HG02798 (cell line): Measurements from ENCODE around the gene IDH3B.
A peak's percentile ranks its signal among the peaks of the same experiment; 100 is the strongest.
"Not testable (repeated sequence)": the region's sequence is repeated elsewhere in the genome, so short reads cannot be mapped to it uniquely, and the experiment has no call there.

Source experiments
- ATAC-seq: cut with Tn5 transposase; IDR thresholded peaks from one replicate; pipeline ENCODE4 v1.9.1; 2021; ENCODE audit warnings: mild to moderate bottlenecking; ENCODE audit not compliant: unreplicated experiment, poor library complexity

IDH3B gene

DNA sequence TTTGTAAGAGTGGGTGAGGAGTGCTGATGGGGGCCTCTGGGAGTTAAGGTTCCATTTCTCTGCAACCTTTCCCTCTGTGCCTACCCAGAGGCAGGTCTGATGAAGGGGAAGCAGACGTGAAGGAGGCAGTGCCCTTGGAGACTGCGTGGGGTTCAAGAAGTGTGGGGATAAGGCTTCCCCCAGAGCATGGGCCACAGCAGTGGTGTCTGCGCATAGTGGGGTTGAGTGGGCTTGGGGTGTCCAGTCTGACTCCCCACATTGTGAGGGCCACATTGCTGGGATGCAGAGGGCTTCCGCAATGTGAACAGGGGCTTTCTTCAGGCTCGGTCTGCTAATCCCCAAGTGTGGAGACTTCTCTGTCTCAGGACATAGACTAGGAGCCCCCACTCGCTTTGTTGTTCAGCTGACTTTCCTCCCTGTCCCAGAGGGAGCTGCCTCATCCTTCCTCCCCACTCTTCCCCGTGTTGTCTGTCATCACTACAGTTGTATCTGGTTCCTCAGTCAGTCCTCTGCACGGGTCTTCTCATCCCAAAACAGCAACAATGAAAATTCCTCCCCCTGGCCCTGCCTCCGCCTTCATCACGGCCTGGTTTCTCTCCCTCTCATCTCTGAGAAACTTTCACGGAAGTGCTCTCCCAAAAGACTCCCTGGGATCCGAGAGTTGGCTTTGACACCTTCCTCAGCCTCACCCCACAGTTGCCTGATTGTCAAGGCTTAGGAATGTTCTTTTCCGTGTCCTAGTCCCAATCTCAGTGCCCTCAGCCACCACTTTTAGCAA, 31.4 kb upstream of the IDH3B start:
- no peak for ATAC-seq

DNA sequence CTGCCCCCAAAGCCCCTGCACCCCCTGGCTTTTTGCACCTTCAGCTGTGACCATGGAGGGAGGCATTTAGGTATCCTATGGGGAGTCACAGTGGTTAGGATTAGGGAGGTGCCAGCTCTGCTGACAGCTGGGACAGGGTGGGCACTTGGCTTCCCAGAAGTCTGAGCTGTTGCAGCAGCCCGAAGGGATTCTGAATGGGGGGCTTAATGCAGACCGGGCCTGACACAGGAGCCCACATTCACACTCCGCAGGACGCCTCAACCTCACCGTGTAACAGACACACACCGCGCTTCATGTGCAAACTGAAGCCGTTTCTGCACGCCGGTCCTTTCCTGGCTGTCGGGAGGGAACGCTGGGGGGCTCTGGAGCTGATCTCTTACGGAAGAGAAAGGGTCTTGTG, 30.5 kb upstream of the IDH3B start:
- ATAC-seq, result no peak

GRCh38 chr20:2694008-2694471, 30.0 kb upstream of the IDH3B start:
- no peak for ATAC-seq

- ATAC-seq, result peak; percentile 30
Measured at GRCh38 chr20:2693286-2694007, 29.4 kb upstream of the IDH3B start.

GRCh38 chr20:2692886-2693285, 28.9 kb upstream of the IDH3B start:
- ATAC-seq, result peak; percentile 16

GRCh38 chr20:2692036-2692885, 28.2 kb upstream of the IDH3B start, which contains the start of gene EBF4:
TSS of gene EBF4 (plus strand) at chr20:2692780. CDS start at chr20:2693646, 866 bp downstream.
- ATAC-seq, result peak; percentile 27

DNA sequence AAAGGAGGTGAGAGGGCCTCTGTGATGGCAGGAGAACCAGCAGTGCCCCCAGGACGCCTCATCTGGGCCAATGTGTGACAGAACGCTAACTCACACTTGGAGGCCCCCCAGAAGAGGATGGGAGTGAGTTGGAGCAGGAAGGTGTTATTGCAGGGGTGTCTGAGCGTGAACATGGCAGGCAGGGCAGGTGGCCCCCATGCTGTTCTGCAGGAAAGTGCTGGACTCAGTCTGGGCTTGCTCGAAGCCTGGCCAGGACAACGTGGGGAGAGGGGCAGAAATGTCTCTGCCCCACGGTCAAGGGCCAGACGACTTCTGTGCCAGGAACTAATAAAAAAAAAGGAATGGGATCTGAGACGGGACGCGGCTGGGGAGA, 27.6 kb upstream of the IDH3B start:
- no peak for ATAC-seq

DNA sequence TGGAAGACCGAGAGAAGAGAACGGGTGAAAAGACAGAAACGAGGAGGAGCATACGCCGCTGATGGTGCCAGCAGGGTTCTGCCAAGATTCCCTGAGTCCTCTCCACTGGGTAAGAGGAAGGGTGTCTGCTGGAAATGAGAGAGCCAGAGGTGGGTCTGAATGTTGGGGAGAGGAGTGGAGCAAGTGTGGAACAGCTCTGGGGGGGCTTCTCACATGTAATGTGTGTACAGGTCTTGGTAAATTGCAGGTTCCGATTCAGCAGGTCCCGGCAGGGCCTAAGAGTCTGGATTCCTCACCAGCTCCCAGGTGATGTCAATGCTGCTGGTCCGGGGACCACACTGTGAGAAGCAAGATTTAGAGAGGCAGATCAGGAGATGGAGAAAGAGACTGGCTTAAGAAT, 27.1 kb upstream of the IDH3B start:
- no peak for ATAC-seq

DNA sequence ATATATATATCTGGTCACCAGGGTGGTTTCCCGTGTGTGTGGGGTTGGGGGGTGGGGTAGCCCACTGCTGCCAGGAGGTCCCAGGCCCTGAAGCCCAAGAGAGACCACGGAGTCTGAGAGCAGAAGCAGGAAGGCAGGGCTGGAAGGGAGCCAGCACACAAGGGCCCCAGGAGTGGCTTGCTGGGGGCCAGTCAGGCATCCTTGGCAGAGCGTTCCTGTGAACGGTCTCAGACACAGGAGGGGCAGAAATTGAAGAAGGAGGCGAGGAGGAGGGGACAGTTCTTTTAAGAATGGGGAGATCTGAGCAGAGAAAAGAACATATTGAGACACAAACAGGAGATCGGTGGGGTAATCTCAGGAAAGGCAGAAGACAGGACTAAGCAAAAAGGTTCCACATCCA, 26.7 kb upstream of the IDH3B start:
- no peak for ATAC-seq

DNA sequence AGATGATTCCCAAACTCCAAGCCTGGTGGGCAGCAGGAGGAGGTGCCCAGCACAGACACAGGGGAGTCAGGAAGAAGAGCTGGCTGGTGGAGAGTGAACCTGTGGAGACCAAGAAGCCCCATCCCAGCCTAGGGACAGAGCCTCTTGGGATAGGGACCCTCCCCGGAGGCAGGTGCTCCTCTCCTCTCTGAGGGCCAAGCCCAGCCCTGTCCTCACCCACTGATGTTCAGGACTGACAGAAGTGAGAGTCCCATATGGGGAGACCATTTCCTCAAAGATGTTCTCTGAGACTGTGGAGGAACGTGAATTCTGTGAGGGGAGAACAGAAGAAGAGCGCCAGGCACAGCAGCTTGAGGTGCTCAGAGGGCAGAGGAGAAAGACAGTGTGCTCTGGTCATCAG, 26.2 kb upstream of the IDH3B start:
- no peak for ATAC-seq

- no peak for ATAC-seq
Measured at GRCh38 chr20:2688041-2688591, 24.1 kb upstream of the IDH3B start.

DNA sequence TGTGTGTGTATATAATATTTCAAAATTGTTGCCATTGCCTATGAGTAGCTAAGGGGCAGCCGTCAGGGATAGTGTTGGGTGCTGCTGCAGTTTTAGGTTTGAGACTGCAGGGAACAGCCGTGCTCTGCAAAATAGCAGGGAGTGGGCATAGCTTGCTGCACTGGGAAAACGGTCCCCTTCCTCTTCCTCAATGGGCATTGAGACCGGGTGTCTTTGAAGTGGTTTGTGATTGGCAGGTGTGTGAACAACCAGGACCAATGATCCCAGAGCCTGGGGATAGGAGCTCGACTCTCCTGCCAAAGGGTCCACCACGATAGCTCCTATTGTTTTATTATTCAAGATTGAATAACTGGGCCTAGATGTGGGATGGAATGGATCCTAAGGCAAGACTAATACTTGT, 23.5 kb upstream of the IDH3B start:
- no peak for ATAC-seq

- ATAC-seq, result not testable (repeated sequence)
Measured at GRCh38 chr20:2684817-2685216, 20.8 kb upstream of the IDH3B start.

- not testable (repeated sequence) for ATAC-seq
Measured at GRCh38 chr20:2682040-2682439, 18.0 kb upstream of the IDH3B start.

- ATAC-seq, result no peak
Measured at GRCh38 chr20:2680046-2680445, 16.0 kb upstream of the IDH3B start.

DNA sequence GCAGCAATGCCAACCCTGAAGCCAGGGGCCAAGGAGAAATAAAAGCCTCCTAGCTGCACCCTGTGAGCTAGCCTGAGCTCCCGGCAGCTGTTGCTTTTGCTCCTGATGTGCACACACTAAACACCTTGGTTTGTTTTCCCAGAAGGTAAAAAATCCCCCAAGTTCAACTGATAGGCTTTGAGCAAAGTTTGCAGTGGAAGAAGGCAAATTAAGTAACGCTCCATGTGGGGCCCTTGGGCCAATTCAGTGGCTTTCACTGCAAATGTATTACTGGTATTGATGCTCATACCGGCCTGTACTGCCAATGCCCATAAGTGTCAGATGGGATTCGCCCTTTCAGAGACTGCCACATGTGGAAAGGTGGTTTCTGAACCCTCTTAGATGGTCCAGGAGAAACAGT, 9.4 kb upstream of the IDH3B start:
- ATAC-seq, result no peak

DNA sequence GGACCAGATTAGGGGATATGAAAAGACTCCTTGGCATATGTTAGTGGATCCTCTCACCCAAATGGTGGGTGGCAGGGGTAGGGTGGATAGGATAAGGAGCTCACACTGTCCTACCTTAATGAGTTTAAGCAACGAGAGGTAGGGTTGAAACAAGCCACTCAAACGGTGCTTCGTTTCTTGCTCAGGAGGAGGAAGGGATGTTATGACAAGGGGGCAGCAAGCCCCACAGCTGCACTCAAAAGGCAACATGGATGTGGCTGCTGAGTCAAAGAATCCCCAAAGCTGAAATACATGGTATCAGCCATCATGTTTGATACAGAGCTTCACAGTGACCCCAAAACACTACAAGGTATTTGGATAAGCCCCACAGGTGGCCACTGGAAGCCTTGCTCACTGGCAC, 8.4 kb upstream of the IDH3B start:
- no peak for ATAC-seq

- no peak for ATAC-seq
Measured at GRCh38 chr20:2671977-2672376, 8.0 kb upstream of the IDH3B start.

DNA sequence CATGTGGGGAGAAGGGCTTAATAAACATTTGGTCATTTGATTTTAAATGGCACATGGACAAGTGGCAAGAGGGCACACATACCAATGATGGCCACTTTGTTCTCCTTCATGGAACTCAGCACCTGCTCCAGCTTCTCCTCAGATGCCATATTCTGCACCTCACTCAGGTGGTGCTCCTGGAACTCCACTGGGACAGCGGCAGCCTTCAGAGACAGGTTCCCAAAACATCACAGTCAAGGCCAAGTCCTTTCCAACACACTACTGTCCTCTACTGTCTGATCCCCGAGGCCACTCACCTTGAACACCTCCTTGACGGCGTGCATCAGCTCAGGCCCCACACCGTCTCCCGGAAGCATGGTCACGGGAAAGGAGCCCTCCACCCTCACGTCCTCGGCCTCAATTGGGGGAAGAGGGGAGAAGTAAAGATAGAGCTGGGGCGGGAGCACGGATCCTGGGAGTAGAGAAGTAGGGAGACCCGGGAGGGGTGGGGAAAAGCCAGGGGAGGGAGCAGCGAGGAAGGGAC, 591 bp downstream of the IDH3B start:
- ATAC-seq, result no peak

- no peak for ATAC-seq
Measured at GRCh38 chr20:2659547-2659946, 4.5 kb downstream of the IDH3B start.
